ENCODE measurements around the gene CAMTA1.

GRCh38 chr1:7809742-7810141, 1024.5 kb downstream of the CAMTA1 start:
- TF ChIP-seq POLR2AphosphoS5 (IDR thresholded peaks at IDR 0.05; ENCODE audit: low read depth, low read length) (no peak), TCF7L2 (IDR thresholded peaks at IDR 0.05; ENCODE audit: low read depth, low read length) (no peak), REST (IDR thresholded peaks at IDR 0.05; ENCODE audit: insufficient read depth in 1 of 2, low read depth in 2 of 2, low read length in 1 of 2) (no peak), SIN3A (IDR thresholded peaks at IDR 0.05; ENCODE audit: borderline replicate concordance, insufficient read depth, low read depth, low read length) (no peak)
- TF ChIP-seq, protein P1, sequence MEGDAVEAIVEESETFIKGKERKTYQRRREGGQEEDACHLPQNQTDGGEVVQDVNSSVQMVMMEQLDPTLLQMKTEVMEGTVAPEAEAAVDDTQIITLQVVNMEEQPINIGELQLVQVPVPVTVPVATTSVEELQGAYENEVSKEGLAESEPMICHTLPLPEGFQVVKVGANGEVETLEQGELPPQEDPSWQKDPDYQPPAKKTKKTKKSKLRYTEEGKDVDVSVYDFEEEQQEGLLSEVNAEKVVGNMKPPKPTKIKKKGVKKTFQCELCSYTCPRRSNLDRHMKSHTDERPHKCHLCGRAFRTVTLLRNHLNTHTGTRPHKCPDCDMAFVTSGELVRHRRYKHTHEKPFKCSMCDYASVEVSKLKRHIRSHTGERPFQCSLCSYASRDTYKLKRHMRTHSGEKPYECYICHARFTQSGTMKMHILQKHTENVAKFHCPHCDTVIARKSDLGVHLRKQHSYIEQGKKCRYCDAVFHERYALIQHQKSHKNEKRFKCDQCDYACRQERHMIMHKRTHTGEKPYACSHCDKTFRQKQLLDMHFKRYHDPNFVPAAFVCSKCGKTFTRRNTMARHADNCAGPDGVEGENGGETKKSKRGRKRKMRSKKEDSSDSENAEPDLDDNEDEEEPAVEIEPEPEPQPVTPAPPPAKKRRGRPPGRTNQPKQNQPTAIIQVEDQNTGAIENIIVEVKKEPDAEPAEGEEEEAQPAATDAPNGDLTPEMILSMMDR (IDR thresholded peaks at IDR 0.05): no peak
